ENCODE measurements around the gene ITGAE.
A peak's percentile ranks its signal among the peaks of the same experiment; 100 is the strongest.

ITGAE gene

DNA sequence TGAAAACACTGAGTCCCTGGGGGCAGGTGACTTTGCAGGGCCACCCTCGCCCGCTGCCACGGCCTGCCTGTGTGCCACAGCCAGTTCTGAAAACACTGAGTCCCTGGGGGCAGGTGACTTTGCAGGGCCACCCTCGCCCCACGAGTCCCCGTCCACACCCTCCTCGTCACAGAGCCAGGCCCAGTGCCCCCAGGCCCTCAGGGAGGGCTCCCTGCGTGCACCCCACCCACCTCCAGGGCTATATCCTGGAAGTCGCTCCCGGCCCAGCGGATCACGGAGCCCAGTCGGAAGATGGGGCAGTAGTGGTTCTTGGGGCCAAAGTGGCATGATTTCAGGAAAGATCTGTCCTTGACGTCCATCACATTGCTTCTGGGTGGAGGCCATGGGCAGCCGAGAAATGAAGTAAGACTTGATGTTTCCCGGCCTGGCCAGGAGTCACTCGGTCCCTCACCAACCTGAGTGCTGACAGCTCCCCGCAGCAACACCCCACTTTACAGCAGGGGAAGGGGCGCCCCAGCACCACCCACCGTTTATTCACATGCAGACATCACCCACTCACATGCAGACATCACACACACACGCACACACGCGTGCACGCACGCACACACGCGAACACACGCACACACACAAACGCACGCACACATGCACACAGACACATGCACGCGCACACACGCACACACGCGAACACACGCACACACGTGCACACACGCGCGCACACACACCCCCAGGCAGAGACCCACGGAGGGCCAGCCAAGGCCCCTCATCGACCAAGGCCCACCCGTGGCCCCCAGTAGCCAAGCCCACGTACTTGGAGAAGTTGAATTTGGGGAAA is 111.5 kb downstream of the ITGAE start:
- DNase-seq: no peak

GRCh38 chr17:3688852-3689261 is 112.1 kb downstream of the ITGAE start:
- DNase-seq: no peak

GRCh38 chr17:3688027-3688553 is 112.9 kb downstream of the ITGAE start:
- peak; percentile 50 for DNase-seq

GRCh38 chr17:3685174-3685573 is 115.8 kb downstream of the ITGAE start:
- no peak for DNase-seq

DNA sequence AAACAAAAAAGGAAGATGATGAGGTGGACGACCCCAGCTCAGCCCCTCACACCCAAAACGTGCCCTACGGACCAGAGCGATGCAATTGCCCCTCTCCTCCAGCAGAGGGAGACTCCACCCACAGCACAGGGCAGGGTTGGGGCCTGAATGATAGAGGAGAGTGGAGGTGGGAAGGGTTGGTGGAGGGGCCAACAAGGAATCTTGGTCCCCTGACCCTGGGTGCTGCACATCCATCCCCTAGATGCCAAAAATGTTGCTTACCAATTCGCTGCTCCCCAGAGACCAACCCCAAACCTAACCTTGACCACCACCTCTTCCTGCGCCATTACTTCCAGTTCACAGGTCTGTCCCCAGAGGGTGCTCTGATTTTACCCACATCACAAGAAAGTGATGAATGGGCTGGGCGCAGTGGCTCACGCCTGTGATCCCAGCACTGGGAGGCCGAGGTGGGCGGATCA is 117.9 kb downstream of the ITGAE start:
- peak; percentile 41 for DNase-seq

DNA sequence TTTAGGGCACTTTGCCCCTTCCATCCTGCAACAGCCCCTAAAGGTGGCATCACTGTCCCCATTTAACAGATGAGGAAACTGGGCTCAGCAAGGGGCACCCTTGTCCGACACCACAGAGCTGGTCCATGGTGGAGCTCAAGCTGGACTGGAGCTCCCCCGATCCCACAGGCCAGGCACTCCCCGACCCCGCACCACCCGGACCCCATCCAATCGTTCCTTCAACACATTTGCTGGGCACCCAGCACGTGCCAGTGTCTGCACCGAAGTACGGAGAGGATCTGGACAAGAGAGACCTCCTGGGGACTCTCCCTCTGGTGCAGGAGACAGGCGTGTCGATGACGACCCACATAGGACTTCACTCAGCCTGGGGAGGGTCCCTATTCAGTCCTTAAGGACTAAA is 119.0 kb downstream of the ITGAE start:
- no peak for DNase-seq

- no peak for DNase-seq
Measured at GRCh38 chr17:3681565-3681964, 119.4 kb downstream of the ITGAE start.

GRCh38 chr17:3681057-3681456 is 119.9 kb downstream of the ITGAE start:
- no peak for DNase-seq

DNA sequence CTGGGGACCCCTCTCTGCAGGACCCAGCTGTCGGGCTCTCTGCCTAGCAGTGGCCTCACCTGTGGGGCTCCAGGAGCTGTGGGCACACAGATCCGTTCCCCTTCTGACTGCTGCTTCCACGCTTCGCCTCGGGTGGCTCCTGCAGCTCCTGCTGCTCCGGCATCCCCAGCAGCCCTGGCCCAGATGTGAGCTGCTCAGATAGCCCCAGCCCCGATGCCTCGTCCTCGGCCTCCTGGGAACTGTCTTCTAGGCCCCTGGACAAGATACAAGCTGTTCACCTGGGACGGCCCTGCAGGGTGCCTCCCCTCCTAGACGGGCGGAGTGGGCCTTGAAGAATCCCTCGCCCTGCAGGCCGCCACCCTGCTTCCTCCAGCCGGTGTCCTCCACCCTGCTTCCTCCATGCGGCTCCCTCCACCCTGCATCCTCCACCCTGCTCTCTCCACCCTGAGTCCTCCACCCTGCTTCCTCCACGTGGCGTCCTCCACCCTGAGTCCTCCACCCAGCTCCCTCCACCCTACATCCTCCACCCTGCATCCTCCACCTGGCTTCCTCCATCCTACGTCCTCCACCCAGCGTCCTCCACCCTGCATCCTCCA is 121.4 kb downstream of the ITGAE start:
- no peak for DNase-seq

DNA sequence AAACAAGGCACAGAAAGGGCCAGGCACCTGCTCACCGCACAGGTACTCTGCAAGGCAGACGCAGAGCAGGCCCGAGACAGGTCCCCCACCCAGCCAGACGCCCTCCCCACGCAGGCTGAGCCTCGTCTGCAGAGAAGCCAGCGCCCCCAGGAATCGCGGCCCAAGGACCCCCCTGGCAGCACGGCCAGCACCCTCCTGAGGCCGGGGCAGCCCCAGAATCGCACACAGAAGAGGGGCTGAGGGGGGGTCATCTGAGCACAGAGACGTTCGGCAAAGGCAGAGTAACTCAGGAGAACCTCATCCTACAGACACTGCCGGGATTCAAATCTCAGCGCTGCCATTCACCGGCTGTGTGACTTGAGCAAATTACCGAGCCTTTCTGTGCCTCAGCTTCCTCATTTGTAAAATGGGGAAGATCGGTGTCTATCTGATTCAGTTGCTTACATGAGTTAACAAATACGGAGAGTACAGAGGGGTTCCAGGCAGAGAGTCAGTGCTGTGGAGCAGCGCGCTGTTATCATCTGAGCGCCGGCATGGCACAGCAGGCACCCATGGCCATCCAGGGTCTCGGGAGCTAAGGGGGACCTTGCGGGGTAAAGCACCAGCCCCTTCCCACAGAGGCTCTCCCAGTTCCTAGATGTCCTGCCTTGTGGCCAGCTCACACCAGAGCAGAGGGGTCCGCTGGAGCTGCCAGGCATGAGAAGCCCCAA is 122.0 kb downstream of the ITGAE start:
- DNase-seq: no peak

- DNase-seq: no peak
Measured at GRCh38 chr17:3678095-3678820, 122.7 kb downstream of the ITGAE start.

GRCh38 chr17:3675886-3676285 is 125.1 kb downstream of the ITGAE start:
- no peak for DNase-seq

DNA sequence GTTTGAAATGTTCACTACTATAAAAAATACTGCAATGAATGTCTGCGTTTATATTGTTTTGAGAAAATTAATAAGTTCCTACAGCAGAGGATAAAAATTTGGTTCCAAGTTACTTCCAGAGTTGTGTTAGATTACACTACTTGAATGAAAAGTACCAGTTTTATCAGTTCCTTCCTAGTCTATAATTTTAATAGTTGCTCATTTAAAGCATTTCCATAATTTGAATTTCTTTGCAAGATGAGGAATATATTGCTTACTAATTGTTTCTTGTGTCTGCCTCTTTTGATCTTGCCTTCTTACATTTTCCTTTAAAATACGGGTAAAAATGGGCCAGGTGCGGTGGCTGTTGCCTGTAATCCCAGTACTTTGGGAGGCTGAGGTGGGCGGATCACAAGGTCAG is 128.4 kb downstream of the ITGAE start:
- DNase-seq: no peak

- no peak for DNase-seq
Measured at GRCh38 chr17:3669548-3669947, 131.4 kb downstream of the ITGAE start.

DNA sequence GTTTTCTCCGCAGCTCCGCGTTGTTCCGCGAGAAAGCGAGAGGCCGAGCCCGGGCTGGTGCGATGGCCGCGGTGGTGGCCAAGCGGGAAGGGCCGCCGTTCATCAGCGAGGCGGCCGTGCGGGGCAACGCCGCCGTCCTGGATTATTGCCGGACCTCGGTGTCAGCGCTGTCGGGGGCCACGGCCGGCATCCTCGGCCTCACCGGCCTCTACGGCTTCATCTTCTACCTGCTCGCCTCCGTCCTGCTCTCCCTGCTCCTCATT is 132.0 kb downstream of the ITGAE start:
- no peak for DNase-seq

DNA sequence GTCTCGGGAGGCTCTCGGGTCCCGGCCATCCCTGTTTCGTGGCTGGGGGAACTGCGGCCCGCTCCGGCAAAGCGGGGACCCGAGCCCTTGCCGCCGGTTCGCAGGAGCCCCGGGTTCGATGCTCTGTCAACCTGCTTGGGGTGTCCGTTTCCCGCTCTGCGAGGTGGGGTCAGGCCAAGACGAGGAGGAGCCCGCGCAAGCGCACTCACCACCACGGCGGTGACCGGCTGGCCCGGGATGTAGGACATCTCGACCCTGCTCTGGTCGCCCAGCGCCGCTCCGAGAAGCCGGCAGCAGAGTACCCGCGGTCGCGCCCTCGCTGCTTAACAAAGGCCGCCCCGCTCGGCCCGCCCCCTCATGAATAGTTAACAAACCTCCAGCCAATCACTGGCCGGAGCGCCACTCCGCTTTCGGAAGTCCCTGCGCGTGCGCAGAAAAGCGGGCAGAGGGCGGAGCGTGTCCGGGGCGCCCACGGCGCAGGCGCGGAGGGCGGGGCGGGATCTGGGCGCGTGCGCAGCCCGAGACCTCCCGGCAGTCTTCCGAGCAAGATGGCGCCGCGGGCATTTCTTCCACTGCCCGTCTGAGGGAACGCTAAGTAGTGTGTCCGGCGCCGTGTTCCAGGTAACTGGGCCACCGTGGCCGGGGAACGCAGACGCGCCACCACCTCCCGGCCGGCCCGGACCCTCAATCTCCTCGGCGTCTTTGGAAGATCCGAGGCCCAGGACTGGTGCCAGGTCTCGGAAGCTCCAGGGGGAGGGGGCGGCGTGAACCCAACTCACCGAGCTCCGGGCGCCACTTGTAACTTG is 132.5 kb downstream of the ITGAE start, which contains the start of the genes EMC6 and TAX1BP3:
Gene EMC6, plus strand, starts transcription at position 534 of the 806 bp plus-strand sequence. CDS start 335 bp downstream, outside the sequence.
Gene TAX1BP3, minus strand, starts transcription at position 300 of the 806 bp plus-strand sequence. Its CDS starts 52 bp downstream, at position 248.
- peak; percentile 100 for DNase-seq

- DNase-seq: peak; percentile 94
Measured at GRCh38 chr17:3667366-3668278, 133.4 kb downstream of the ITGAE start.

DNA sequence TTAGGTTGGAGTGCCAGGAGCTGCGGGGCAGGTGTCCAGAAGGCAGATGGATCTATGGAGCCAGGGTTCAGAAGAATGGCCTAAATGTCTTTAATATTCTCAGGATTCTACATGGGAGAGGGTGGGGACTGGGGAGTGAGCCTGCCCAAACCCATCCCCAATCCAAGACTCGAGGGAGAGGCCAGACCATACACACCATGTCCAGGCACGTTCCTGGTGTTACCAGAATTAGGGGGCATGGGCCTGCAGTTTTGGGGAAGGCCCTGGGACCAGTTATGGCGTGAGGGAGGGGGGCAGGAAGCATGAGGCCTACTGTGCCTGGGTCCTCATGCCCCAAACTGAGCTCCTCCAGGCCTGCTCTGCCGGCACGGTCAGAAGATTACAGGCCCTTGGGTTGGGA is 134.5 kb downstream of the ITGAE start:
- DNase-seq: no peak

- no peak for DNase-seq
Measured at GRCh38 chr17:3665834-3666233, 135.2 kb downstream of the ITGAE start.

Measured in eye (tissue), 1 donor.